ENCODE measurements around the gene AGMO. TPM values are rescaled to one million over a fixed set of nuclear protein-coding genes. Genes with fewer than 3 reads are reported as not detected.

Gene AGMO
- total and polyA plus RNA-seq, 2 donors (not counting 1 experiment from before 2014, with no cell fraction given), result not detected

GRCh38 chr7:15571301-15571878 lies 9.6 kb upstream of the AGMO start:
- no CpG with 5 or more reads among the region's 3 CpGs for WGBS (ENCODE audit: insufficient coverage)
- intact Hi-C loops (cut with micrococcal nuclease), result no loop called here
- ATAC-seq (ENCODE audit: low read depth), result no peak
- Histone ChIP-seq H3K4me3 (ENCODE audit: control extremely low read depth in 1 of 5, extremely low read depth in 1 of 5, insufficient read depth in 1 of 5, low read depth in 2 of 5, low read length in 4 of 5) (no peak overlapping the region), H3K27ac (ENCODE audit: low read length in 2 of 2) (no peak overlapping the region), H3K79me2 (ENCODE audit: control insufficient read depth, insufficient read depth, low read length) (no peaks in the 10 kb centered on the region), H3K9ac (ENCODE audit: low read length) (no peak overlapping the region), H3K36me3 (replicated peaks in 1 of 2; ENCODE audit: control extremely low read depth in 1 of 2, control insufficient read depth in 1 of 2, extremely low read depth in 1 of 2, insufficient read depth in 2 of 2, low read length in 1 of 2) (no peaks in the 10 kb centered on the region), H3K9me3 (ENCODE audit: control extremely low read depth in 1 of 3, control insufficient read depth in 2 of 3, insufficient read depth in 1 of 3, low read length in 2 of 3) (no peaks in the 10 kb centered on the region), H3K4me1 (ENCODE audit: control insufficient read depth in 2 of 2, insufficient read depth in 2 of 2, low read length in 2 of 2) (no peaks in the 10 kb centered on the region), H3K4me2 (replicated peaks; ENCODE audit: low read depth, low read length, poor library complexity, severe bottlenecking) (no peak overlapping the region), H4K20me1 (ENCODE audit: control insufficient read depth, insufficient read depth, low read length, poor library complexity, severe bottlenecking) (no peaks in the 10 kb centered on the region), H3K27me3 (replicated peaks in 1 of 4; ENCODE audit: control extremely low read depth in 1 of 4, control insufficient read depth in 3 of 4, insufficient read depth in 4 of 4, low read length in 3 of 4) (no peaks in the 10 kb centered on the region), H2AFZ (ENCODE audit: insufficient read depth, low read depth, low read length, poor library complexity, severe bottlenecking) (no peak overlapping the region)
- peaks cover 2% of the 10 kb centered on the region for H3K9me3 Mint-ChIP-seq (ENCODE audit: insufficient read depth)
- no peaks in the 10 kb centered on the region for H3K27me3 Mint-ChIP-seq
- ChIA-PET POLR2A (no interaction called here), CTCF (no interaction called here)
- no peaks in the 10 kb centered on the region for H3K4me1 Mint-ChIP-seq
- H3K4me3 Mint-ChIP-seq, result no peak overlapping the region
- no peak overlapping the region for H3K27ac Mint-ChIP-seq
- no peak for DNase-seq
- no peak for TF ChIP-seq CTCF (IDR thresholded peaks at IDR 0.05)
- no peak for TF ChIP-seq EZH2 (IDR thresholded peaks at IDR 0.05; ENCODE audit: borderline replicate concordance, insufficient read depth, low read depth, low read length, poor library complexity, severe bottlenecking)

DNA sequence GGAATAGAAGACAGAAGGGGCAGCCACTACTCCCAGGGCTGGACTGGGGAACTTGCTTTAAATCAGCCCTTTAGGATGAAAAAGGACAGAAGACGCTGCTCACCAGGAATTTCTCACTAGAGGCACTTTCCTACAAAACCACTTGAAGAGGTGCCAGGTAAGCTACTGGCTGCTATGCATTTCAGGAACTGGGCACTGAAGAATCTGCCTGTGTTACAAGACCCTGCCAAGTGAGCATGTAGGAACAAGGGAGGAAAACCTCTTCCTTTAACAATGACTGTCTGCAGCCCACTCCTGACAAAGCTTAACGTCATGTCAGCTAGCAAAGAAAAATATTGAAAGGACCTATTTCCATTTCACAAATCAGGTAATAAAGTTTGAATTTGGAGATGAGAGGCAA lies 5.8 kb upstream of the AGMO start:
- Histone ChIP-seq H3K9me3 (ENCODE audit: control extremely low read depth in 1 of 3, control insufficient read depth in 2 of 3, insufficient read depth in 1 of 3, low read length in 2 of 3) (no peaks in the 10 kb centered on the region), H3K4me1 (ENCODE audit: control insufficient read depth in 2 of 2, insufficient read depth in 2 of 2, low read length in 2 of 2) (no peaks in the 10 kb centered on the region), H3K79me2 (ENCODE audit: control insufficient read depth, insufficient read depth, low read length) (no peaks in the 10 kb centered on the region), H3K27me3 (replicated peaks in 1 of 4; ENCODE audit: control extremely low read depth in 1 of 4, control insufficient read depth in 3 of 4, insufficient read depth in 4 of 4, low read length in 3 of 4) (no peaks in the 10 kb centered on the region), H2AFZ (ENCODE audit: insufficient read depth, low read depth, low read length, poor library complexity, severe bottlenecking) (no peak overlapping the region), H3K36me3 (replicated peaks in 1 of 2; ENCODE audit: control extremely low read depth in 1 of 2, control insufficient read depth in 1 of 2, extremely low read depth in 1 of 2, insufficient read depth in 2 of 2, low read length in 1 of 2) (no peaks in the 10 kb centered on the region), H3K9ac (ENCODE audit: low read length) (no peak overlapping the region), H4K20me1 (ENCODE audit: control insufficient read depth, insufficient read depth, low read length, poor library complexity, severe bottlenecking) (no peaks in the 10 kb centered on the region), H3K27ac (ENCODE audit: low read length in 2 of 2) (no peak overlapping the region), H3K4me3 (ENCODE audit: control extremely low read depth in 1 of 5, extremely low read depth in 1 of 5, insufficient read depth in 1 of 5, low read depth in 2 of 5, low read length in 4 of 5) (no peak overlapping the region), H3K4me2 (replicated peaks; ENCODE audit: low read depth, low read length, poor library complexity, severe bottlenecking) (no peak overlapping the region)
- TF ChIP-seq CTCF (IDR thresholded peaks at IDR 0.05) (no peak), EZH2 (IDR thresholded peaks at IDR 0.05; ENCODE audit: borderline replicate concordance, insufficient read depth, low read depth, low read length, poor library complexity, severe bottlenecking) (no peak)
- DNase-seq (no peak), ATAC-seq (ENCODE audit: low read depth) (no peak)
- no peaks in the 10 kb centered on the region for H3K27me3 Mint-ChIP-seq
- no peak overlapping the region for H3K27ac Mint-ChIP-seq
- no CpG with 5 or more reads among the region's 2 CpGs for WGBS (ENCODE audit: insufficient coverage)
- no peak overlapping the region for H3K4me3 Mint-ChIP-seq
- intact Hi-C loops (cut with micrococcal nuclease), result no loop called here
- peaks cover 2% of the 10 kb centered on the region for H3K9me3 Mint-ChIP-seq (ENCODE audit: insufficient read depth)
- H3K4me1 Mint-ChIP-seq, result no peaks in the 10 kb centered on the region
- POLR2A ChIA-PET, result no interaction called here
- CTCF ChIA-PET, result no interaction called here

All from B cell (primary cell).